ENCODE measurements around the gene HPSE2. TPM values are rescaled to one million over a fixed set of nuclear protein-coding genes. Genes with fewer than 3 reads are reported as not detected.

The HPSE2 gene
- total RNA-seq, 1 experiment from 2014 or later = not detected

DNA sequence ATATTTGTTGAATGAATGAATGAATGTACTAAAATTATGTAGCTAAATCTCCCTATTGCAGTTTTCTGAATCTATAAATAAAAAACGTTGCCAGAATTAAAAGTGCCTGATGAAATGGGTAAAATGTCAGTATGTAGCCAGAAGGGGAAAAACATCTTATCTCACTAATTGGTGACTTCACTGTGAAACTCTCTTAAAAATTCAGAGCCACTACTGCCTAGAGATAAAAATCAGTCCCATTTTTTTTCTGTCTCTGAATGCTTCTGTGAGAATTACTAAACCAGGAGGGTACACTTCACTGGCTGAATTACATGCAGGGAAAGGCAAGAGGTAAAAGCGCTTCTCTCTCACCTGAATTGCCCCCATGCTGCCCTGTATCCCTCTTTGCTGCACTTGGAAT, 719.3 kb downstream of the HPSE2 start:
- BruUV-seq (replicated peaks) = no TSS peak
- ChIA-PET POLR2A (no interaction called here), CTCF (no interaction called here)
- no peaks in the 10 kb centered on the region for H3K4me1 ChIP-seq (ENCODE audit: control insufficient read depth, insufficient read depth, low read length)
- in situ Hi-C loops (cut with HindIII; ENCODE audit: low pct_unique_long_range_greater_than_20kb, low sequenced_read_pairs) (no loop called here), intact Hi-C loops (cut with micrococcal nuclease; ENCODE audit: unreplicated experiment) (no loop called here)
- H3K36me3 ChIP-seq (ENCODE audit: control insufficient read depth, insufficient read depth, low read length) = no peaks in the 10 kb centered on the region
- H3K9me3 ChIP-seq (ENCODE audit: control insufficient read depth, insufficient read depth, low read depth, low read length) = no peaks in the 10 kb centered on the region
- peaks cover 5% of the 10 kb centered on the region for H3K27me3 ChIP-seq (ENCODE audit: control insufficient read depth, insufficient read depth, low read length)
- no peak for DNase-seq (ENCODE audit: low read depth, low spot score)
- no peak overlapping the region for H3K27ac ChIP-seq (ENCODE audit: low read length)
- TF ChIP-seq SIN3A (IDR thresholded peaks at IDR 0.05; ENCODE audit: borderline replicate concordance, insufficient read depth, low read depth, low read length) (no peak), POLR2AphosphoS5 (IDR thresholded peaks at IDR 0.05; ENCODE audit: low read depth, low read length) (no peak), TCF7L2 (IDR thresholded peaks at IDR 0.05; ENCODE audit: low read depth, low read length) (no peak)
- TF ChIP-seq, protein P1, sequence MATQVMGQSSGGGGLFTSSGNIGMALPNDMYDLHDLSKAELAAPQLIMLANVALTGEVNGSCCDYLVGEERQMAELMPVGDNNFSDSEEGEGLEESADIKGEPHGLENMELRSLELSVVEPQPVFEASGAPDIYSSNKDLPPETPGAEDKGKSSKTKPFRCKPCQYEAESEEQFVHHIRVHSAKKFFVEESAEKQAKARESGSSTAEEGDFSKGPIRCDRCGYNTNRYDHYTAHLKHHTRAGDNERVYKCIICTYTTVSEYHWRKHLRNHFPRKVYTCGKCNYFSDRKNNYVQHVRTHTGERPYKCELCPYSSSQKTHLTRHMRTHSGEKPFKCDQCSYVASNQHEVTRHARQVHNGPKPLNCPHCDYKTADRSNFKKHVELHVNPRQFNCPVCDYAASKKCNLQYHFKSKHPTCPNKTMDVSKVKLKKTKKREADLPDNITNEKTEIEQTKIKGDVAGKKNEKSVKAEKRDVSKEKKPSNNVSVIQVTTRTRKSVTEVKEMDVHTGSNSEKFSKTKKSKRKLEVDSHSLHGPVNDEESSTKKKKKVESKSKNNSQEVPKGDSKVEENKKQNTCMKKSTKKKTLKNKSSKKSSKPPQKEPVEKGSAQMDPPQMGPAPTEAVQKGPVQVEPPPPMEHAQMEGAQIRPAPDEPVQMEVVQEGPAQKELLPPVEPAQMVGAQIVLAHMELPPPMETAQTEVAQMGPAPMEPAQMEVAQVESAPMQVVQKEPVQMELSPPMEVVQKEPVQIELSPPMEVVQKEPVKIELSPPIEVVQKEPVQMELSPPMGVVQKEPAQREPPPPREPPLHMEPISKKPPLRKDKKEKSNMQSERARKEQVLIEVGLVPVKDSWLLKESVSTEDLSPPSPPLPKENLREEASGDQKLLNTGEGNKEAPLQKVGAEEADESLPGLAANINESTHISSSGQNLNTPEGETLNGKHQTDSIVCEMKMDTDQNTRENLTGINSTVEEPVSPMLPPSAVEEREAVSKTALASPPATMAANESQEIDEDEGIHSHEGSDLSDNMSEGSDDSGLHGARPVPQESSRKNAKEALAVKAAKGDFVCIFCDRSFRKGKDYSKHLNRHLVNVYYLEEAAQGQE (IDR thresholded peaks at IDR 0.05; ENCODE audit: insufficient read depth in 1 of 2, low read depth in 2 of 2, low read length in 1 of 2) = no peak
- TF ChIP-seq, protein P2, sequence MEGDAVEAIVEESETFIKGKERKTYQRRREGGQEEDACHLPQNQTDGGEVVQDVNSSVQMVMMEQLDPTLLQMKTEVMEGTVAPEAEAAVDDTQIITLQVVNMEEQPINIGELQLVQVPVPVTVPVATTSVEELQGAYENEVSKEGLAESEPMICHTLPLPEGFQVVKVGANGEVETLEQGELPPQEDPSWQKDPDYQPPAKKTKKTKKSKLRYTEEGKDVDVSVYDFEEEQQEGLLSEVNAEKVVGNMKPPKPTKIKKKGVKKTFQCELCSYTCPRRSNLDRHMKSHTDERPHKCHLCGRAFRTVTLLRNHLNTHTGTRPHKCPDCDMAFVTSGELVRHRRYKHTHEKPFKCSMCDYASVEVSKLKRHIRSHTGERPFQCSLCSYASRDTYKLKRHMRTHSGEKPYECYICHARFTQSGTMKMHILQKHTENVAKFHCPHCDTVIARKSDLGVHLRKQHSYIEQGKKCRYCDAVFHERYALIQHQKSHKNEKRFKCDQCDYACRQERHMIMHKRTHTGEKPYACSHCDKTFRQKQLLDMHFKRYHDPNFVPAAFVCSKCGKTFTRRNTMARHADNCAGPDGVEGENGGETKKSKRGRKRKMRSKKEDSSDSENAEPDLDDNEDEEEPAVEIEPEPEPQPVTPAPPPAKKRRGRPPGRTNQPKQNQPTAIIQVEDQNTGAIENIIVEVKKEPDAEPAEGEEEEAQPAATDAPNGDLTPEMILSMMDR (IDR thresholded peaks at IDR 0.05) = no peak
- ATAC-seq = no peak
- H3K4me3 ChIP-seq (ENCODE audit: low read depth in 2 of 2, low read length in 2 of 2) = no peak overlapping the region

DNA sequence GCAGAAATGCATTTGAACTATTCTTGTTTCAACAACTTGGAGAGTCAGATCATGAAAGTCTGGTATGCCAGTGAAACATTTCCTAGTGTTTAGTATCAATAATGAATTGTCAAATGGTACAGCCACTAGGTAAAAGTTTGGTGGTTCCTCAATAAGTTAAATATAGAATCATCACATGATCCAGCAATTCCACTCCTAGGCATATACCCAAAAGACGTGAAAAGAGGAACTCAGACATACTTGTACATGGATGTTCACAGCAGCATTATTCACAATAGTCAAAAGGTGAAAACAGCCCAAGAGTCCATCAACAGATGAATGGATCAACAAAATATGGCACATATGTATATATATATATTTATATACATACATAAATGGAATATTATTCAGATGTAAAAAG, 721.9 kb downstream of the HPSE2 start:
- H3K27ac ChIP-seq (ENCODE audit: low read length) = no peak overlapping the region
- H3K36me3 ChIP-seq (ENCODE audit: control insufficient read depth, insufficient read depth, low read length) = no peaks in the 10 kb centered on the region
- H3K4me3 ChIP-seq (ENCODE audit: low read depth in 2 of 2, low read length in 2 of 2) = no peak overlapping the region
- H3K27me3 ChIP-seq (ENCODE audit: control insufficient read depth, insufficient read depth, low read length) = peaks cover 5% of the 10 kb centered on the region
- in situ Hi-C loops (cut with HindIII; ENCODE audit: low pct_unique_long_range_greater_than_20kb, low sequenced_read_pairs) = no loop called here
- POLR2A ChIA-PET = no interaction called here
- DNase-seq (ENCODE audit: low read depth, low spot score) = no peak
- BruUV-seq (replicated peaks) = no TSS peak
- no peaks in the 10 kb centered on the region for H3K9me3 ChIP-seq (ENCODE audit: control insufficient read depth, insufficient read depth, low read depth, low read length)
- ATAC-seq = no peak
- CTCF ChIA-PET = no interaction called here
- TF ChIP-seq SIN3A (IDR thresholded peaks at IDR 0.05; ENCODE audit: borderline replicate concordance, insufficient read depth, low read depth, low read length) (no peak), POLR2AphosphoS5 (IDR thresholded peaks at IDR 0.05; ENCODE audit: low read depth, low read length) (no peak), TCF7L2 (IDR thresholded peaks at IDR 0.05; ENCODE audit: low read depth, low read length) (no peak)
- TF ChIP-seq, protein P1 (IDR thresholded peaks at IDR 0.05; ENCODE audit: insufficient read depth in 1 of 2, low read depth in 2 of 2, low read length in 1 of 2) = no peak
- TF ChIP-seq, protein P2 (IDR thresholded peaks at IDR 0.05) = no peak
- no peaks in the 10 kb centered on the region for H3K4me1 ChIP-seq (ENCODE audit: control insufficient read depth, insufficient read depth, low read length)
- intact Hi-C loops (cut with micrococcal nuclease; ENCODE audit: unreplicated experiment) = no loop called here
